Measurements from ENCODE around the gene FASTK.

Gene FASTK

DNA sequence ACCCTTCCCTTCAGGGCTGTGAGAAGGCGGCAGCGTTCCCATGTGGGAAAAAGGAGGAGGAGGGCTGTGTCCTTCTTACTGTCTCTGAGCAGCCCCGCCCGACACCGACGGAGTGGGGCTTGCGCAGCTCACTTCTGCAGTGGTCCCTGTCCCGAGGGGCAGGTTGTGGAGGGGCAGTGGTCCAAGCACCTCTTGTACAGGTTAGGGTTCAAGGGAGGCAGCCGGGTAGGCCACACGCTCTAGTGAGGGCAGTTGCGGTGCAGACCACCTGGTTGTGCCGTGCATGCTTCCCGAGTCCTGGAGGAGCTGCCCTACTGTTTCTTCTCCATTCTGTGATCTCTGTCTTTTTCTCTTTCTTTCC is 38.4 kb upstream of the FASTK start:
- TF ChIP-seq, protein P1, sequence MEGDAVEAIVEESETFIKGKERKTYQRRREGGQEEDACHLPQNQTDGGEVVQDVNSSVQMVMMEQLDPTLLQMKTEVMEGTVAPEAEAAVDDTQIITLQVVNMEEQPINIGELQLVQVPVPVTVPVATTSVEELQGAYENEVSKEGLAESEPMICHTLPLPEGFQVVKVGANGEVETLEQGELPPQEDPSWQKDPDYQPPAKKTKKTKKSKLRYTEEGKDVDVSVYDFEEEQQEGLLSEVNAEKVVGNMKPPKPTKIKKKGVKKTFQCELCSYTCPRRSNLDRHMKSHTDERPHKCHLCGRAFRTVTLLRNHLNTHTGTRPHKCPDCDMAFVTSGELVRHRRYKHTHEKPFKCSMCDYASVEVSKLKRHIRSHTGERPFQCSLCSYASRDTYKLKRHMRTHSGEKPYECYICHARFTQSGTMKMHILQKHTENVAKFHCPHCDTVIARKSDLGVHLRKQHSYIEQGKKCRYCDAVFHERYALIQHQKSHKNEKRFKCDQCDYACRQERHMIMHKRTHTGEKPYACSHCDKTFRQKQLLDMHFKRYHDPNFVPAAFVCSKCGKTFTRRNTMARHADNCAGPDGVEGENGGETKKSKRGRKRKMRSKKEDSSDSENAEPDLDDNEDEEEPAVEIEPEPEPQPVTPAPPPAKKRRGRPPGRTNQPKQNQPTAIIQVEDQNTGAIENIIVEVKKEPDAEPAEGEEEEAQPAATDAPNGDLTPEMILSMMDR (IDR thresholded peaks at IDR 0.05; ENCODE audit: low read depth, low read length), result no peak
- DNase-seq (ENCODE audit: low read depth, low spot score), result no peak
- H3K4me3 ChIP-seq (ENCODE audit: low read depth, low read length), result no peak overlapping the region
- in situ Hi-C loops (cut with HindIII; ENCODE audit: low sequenced_read_pairs), result no loop called here

DNA sequence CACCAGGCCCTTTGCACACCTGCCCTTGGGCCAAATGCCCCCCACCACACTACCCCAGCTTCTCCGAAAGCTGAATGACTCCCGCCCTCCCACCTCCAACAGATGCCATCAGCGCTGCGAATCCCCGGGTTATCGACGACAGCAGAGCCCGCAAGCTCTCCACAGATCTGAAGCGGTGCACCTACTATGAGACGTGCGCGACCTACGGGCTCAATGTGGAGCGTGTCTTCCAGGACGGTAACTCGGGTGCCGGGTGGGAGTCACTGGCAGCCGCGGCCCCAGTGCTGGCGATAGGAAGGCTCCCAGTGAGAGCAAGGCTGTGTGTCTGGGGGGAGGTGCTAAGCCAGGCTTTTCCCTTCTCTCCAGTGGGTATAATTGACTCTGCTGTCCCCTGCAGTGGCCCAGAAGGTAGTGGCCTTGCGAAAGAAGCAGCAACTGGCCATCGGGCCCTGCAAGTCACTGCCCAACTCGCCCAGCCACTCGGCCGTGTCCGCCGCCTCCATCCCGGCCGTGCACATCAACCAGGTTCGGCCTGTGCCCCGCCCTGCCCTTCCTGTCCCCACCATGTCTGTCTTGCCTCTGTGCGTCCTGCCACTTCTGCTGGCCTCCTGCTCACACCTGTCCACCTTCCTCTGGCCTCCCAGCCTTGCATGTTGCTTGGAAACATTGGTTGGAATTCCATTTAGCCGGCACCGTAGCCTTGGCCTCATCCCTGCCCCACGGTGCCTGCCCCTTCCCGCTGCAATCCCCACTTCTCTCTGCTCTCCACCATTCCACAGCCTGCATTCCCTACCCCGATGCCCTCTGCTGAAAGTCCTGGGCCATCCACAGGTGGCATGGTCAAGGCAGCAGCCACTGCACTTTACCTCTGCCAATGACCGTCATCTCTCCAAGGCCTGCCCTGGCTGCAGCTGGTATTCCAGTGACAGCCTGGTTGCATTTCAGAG is 37.8 kb upstream of the FASTK start:
- TF ChIP-seq, protein P1 (IDR thresholded peaks at IDR 0.05; ENCODE audit: low read depth, low read length), result no peak
- DNase-seq (ENCODE audit: low read depth, low spot score), result no peak
- H3K4me3 ChIP-seq (ENCODE audit: low read depth, low read length), result no peak overlapping the region
- in situ Hi-C loops (cut with HindIII; ENCODE audit: low sequenced_read_pairs), result no loop called here

DNA sequence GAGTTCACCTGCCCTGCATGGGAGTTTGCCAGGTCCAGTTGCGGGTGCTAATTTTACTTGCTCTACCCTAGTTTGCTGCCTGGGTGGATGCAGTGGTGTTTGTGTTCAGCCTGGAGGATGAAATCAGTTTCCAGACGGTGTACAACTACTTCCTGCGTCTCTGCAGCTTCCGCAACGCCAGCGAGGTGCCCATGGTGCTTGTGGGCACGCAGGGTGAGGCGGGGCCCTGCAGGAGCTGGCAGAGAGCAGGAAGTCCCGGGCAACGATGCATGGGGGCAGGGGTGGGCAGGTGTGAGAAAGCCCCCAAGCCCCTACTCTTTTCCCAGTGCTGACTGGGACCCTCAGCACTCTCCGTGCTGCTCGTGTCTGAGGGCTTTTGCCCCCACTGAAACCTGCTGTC is 37.0 kb upstream of the FASTK start:
- in situ Hi-C loops (cut with HindIII; ENCODE audit: low sequenced_read_pairs), result no loop called here
- H3K4me3 ChIP-seq (ENCODE audit: low read depth, low read length), result no peak overlapping the region
- no peak for DNase-seq (ENCODE audit: low read depth, low spot score)
- TF ChIP-seq, protein P1 (IDR thresholded peaks at IDR 0.05; ENCODE audit: low read depth, low read length), result no peak

DNA sequence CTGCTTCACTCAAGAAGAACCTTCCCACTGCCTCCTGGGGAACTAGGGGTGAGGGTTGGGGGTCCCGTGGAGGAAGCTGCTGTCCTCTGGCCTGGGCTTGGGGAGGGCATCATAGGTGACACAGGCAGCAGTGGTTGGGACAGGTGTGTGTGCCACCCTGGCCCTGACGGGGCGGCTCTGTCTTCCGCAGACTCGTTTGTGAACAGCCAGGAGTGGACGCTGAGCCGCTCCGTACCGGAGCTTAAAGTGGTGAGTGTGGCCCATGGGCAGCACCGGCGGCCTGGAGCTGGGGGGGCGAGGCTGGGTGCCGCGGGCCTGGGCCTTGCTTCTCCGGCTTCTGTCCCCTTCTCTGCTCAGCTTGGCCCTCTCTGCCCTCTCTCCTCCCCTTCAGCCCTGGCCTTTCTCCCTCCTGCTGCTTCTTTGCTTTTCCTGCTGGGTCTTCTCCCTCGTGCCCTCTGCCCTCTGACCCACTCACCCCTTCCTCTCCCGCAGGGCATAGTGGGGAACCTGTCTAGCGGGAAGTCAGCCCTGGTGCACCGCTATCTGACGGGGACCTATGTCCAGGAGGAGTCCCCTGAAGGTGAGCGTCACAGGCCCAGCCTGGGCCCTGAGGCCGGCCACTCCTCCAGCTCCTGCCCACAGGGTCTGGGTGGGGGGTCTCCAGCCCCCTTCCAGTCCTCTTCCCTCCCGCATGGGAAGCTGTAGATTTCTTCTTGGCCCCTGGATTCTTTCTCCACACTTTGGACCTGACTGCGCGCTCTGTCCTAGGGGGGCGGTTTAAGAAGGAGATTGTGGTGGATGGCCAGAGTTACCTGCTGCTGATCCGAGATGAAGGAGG is 36.2 kb upstream of the FASTK start:
- TF ChIP-seq, protein P1 (IDR thresholded peaks at IDR 0.05; ENCODE audit: low read depth, low read length), result no peak
- H3K4me3 ChIP-seq (ENCODE audit: low read depth, low read length), result no peak overlapping the region
- no peak for DNase-seq (ENCODE audit: low read depth, low spot score)
- in situ Hi-C loops (cut with HindIII; ENCODE audit: low sequenced_read_pairs), result no loop called here

DNA sequence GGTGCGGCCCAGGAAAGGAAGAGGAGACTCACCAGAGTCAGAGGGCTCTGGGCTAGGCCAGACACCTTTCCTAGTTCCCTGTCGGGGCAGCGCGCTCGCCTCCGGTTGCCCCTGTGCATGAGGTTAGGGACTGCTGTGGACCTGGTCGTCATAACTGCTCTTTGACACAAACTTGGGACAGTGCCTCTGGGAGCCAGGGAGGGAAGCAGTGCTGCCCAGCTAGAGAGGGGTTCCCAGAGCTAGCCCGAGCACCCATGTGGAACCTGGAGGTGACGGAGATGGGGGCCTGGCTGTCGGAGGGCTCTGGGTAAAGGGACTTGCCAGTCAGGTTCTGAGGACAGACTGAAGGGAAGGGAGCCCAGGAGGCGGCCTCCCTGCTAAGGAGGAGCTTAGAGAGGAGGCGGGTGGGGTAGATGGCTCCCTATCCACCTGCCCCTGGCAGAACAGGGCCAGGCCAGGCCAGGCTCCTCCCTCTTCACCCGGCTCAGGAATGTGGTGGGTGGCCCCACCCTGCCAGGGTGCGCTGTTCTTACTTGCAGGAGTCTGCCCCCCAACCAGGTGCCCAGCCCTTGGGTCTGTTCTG is 35.3 kb upstream of the FASTK start:
- no peak for DNase-seq (ENCODE audit: low read depth, low spot score)
- no peak overlapping the region for H3K4me3 ChIP-seq (ENCODE audit: low read depth, low read length)
- TF ChIP-seq, protein P1 (IDR thresholded peaks at IDR 0.05; ENCODE audit: low read depth, low read length), result no peak
- in situ Hi-C loops (cut with HindIII; ENCODE audit: low sequenced_read_pairs), result no loop called here

DNA sequence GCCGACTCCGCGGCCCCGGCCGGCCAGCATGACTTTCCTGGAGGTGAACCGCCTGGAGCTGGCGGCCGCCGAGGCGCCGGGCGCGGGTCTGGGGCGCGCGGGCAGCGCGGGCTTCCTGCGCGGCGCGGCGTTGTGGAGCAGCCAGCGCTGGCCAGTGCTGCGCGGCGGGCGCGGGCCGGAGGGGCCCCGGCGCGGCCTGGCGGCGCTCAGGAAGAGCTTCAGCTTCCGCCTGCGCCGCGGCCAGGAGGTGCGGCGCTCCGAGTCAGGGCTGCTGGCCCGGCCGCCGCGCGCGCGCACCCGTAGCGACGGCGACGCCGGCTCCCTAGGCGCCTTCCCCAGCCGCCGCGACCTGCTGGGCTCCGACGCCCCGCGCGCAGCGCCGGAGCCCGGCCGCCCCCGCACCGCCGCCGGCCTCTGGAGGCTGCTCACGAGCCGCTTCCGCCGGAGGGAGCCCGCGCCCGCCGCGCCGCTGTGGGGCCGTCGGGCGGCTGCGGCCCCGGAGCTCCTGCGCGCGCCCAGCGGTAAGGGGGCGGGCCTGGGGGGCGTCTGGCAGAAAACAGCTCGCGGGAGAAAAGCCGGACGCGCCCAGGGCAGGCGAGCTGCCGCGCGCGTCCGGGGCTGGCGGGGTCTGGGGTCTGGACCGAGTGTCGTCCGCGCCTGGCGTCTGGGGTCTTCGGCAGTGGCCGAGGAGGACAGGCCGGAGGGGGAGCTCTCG is 34.7 kb upstream of the FASTK start:
- TF ChIP-seq, protein P1 (IDR thresholded peaks at IDR 0.05; ENCODE audit: low read depth, low read length), result no peak
- in situ Hi-C loops (cut with HindIII; ENCODE audit: low sequenced_read_pairs), result no loop called here
- H3K4me3 ChIP-seq (ENCODE audit: low read depth, low read length), result no peak overlapping the region
- DNase-seq (ENCODE audit: low read depth, low spot score), result no peak

Measured in astrocyte of the spinal cord (primary cell).